Activated naive CD4-positive, alpha-beta T cell treated with anti-CD3 and anti-CD28 coated beads, Interleukin-2, amount 50 U/mL, for 72 hours (primary cell): ENCODE results near the gene TANC1. TPM values are rescaled to one million over a fixed set of nuclear protein-coding genes. Genes with fewer than 3 reads are reported as not detected.
"Not testable (repeated sequence)": the region's sequence is repeated elsewhere in the genome, so short reads cannot be mapped to it uniquely, and the experiment has no call there.

ENCODE experiments used
- ATAC-seq, 2 donors: fragments of 150-1000 bp; cut with Tn5 transposase; 2 replicates each; pipeline ENCODE4 v1.10.0; 2021; ENCODE audit warnings: mild to moderate bottlenecking in 2 of 2, moderate library complexity in 2 of 2
- DNase-seq, 2 donors: peaks; one replicate each; pipeline ENCODE4 v3.0.0; 2021 to 2022; ENCODE audit warnings: low spot score in 2 of 2
- H3K27ac Mint-ChIP-seq, 2 donors: one replicate each; pipeline ENCODE4 v1.8.0; 2022; ENCODE audit warnings: mild to moderate bottlenecking in 2 of 2, mixed read lengths in 2 of 2
- H3K36me3 Mint-ChIP-seq, 2 donors: one replicate each; pipeline ENCODE4 v1.8.0; 2022; ENCODE audit warnings: mixed read lengths in 2 of 2
- H3K9me3 Mint-ChIP-seq, 2 donors: one replicate each; pipeline ENCODE4 v1.8.0; 2022; ENCODE audit warnings: mixed read lengths in 2 of 2
- total RNA-seq, 2 donors: library from RNA; stranded (reverse); gene quantifications; one replicate each; pipeline ENCODE4 v1.2.3, GENCODE V29; 2022

The TANC1 gene
- total RNA-seq, 2 donors from 2014 or later = 0.89 to 1.8 TPM

DNA sequence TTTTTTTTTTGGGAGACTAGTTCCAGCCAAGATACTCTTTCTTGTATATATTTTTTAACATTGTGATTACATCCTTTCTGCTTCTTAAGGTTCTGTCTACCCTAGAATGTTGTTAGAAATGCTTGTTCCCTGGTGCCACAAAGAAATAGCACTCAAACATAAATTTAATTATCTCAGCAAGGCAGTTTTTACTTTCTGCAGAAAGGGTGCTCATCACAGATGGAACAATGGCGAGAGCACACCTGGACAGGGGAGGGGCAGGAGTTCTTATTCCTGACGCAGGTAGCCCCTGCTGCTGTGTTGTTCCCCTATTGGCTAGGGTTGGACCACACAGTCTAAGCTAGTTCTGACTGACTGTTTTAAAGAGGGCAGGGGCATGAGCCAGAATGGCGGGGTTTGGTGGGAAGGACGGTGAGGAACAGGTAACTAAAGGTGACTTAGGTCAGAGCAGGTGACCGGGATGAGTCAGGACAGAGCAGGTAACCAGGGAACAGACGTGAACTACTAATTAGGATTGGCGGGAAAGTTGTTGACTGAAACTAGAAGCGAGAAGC, 127.9 kb downstream of the TANC1 start:
- not testable (repeated sequence) for H3K27ac Mint-ChIP-seq, ATAC-seq, DNase-seq
- H3K9me3 Mint-ChIP-seq = peaks cover 11 to 14% of the 10 kb centered on the region in 2 donors
- peaks cover 14 to 21% of the 10 kb centered on the region in 2 donors for H3K36me3 Mint-ChIP-seq

GRCh38 chr2:159096901-159097300, 128.5 kb downstream of the TANC1 start:
- DNase-seq = no peak
- Mint-ChIP-seq H3K36me3 (peaks cover 14 to 21% of the 10 kb centered on the region in 2 donors), H3K27ac (no peak overlapping the region), H3K9me3 (peaks cover 11 to 14% of the 10 kb centered on the region in 2 donors)
- no peak for ATAC-seq

DNA sequence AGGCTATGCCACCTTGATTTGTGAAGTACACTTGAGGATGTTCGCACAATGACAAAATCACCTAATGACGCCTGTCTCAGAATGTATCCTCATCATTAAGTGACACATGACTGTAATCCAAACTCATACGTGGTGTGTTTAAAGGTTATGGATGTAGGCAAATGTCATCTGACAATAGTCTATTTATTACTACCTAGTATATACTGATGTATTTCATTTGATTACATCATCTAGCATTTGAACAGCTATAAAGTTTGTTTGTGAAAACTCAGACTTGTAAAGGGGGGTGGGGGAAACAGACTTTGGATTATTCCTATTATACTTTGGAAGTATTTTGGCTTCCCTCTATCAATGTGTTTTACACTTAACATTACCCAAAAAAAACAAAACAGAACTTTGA, 129.9 kb downstream of the TANC1 start:
- ATAC-seq = peak in 1 of 2 donors; percentile 76
- peaks cover 14 to 21% of the 10 kb centered on the region in 2 donors for H3K36me3 Mint-ChIP-seq

GRCh38 chr2:159098921-159099411, 130.5 kb downstream of the TANC1 start:
- peaks cover 14 to 21% of the 10 kb centered on the region in 2 donors for H3K36me3 Mint-ChIP-seq
- ATAC-seq = peak in 1 of 2 donors; percentile 67
- DNase-seq = no peak
- H3K27ac Mint-ChIP-seq = peak overlapping the region in 1 of 2 donors; percentile 60
- peaks cover 11 to 14% of the 10 kb centered on the region in 2 donors for H3K9me3 Mint-ChIP-seq

More for the DNA sequence above, 129.9 kb downstream of the TANC1 start:
- no peak overlapping the region for H3K27ac Mint-ChIP-seq
- peaks cover 11 to 14% of the 10 kb centered on the region in 2 donors for H3K9me3 Mint-ChIP-seq
- DNase-seq = no peak

DNA sequence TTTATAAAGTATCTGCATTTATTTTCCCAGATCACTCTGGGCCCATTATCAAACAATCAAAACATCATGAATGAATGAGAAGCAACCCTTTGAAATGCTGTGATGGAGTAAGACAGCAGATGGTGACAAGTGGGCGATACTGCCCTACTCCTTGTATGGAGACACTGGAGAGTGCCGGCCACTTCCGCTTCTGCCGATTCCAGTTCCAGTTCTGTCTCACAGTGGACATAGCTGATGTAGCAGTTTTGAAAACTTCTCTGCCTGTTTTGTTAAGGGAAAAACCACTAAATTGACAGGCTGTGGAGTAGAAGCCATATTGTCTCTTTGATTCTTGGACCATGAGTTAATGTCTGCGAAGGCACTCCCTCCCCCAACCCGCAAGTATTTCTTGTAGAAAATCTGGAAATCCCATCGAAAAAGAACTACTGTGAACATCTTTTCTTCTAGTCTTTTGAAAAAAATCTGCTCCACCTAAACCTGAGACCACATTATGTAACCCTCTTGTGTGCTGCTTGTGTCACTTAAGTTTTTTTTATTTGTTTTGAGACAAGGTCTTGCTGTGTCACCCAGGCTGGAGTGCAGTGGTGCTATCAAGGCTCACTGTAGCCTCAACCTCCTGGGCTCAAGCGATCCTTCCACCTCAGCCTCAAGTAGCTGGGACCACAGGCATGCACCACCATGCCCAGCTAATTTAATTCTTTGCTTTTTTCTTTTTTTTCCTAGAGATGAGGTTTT, 133.5 kb downstream of the TANC1 start:
- Mint-ChIP-seq H3K27ac (no peak overlapping the region), H3K9me3 (peaks cover 1 to 2% of the 10 kb centered on the region in 2 donors), H3K36me3 (peaks cover 2 to 3% of the 10 kb centered on the region in 2 donors)
- DNase-seq = no peak
- ATAC-seq = no peak

- Mint-ChIP-seq H3K9me3 (no peaks in the 10 kb centered on the region), H3K36me3 (no peaks in the 10 kb centered on the region), H3K27ac (no peak overlapping the region)
- no peak for DNase-seq
- no peak for ATAC-seq
Measured at GRCh38 chr2:159103411-159103810, 135.0 kb downstream of the TANC1 start.

- H3K9me3 Mint-ChIP-seq = no peaks in the 10 kb centered on the region
- no peak for ATAC-seq
- no peaks in the 10 kb centered on the region for H3K36me3 Mint-ChIP-seq
- no peak for DNase-seq
- no peak overlapping the region for H3K27ac Mint-ChIP-seq
Measured at GRCh38 chr2:159106109-159106508, 137.7 kb downstream of the TANC1 start.

- DNase-seq = no peak
- no peak for ATAC-seq
- Mint-ChIP-seq H3K9me3 (no peaks in the 10 kb centered on the region), H3K36me3 (no peaks in the 10 kb centered on the region), H3K27ac (no peak overlapping the region)
Measured at GRCh38 chr2:159108181-159108893, 139.9 kb downstream of the TANC1 start.

GRCh38 chr2:159109517-159109916, 141.1 kb downstream of the TANC1 start:
- ATAC-seq (no peak), DNase-seq (no peak)
- Mint-ChIP-seq H3K9me3 (no peaks in the 10 kb centered on the region), H3K36me3 (no peaks in the 10 kb centered on the region), H3K27ac (no peak overlapping the region)

DNA sequence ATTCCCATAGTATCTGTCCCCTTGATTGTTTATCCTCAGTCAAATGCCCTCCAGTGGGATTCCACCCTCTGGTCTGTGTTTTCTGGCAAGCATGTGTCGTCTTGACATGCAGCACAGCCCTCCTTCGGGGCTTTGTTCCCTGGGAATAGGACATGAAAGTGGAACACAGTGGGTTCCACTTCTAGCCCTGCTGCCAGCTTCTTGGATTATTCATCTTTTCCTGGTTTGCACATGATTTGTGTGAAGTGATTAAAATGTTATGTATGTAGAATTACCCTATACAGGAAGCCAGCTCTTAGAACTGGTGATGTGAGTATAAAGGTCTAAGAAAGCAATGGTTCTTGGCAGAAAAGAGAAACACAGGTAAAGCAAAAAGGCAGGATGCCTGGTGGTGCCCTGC, 142.3 kb downstream of the TANC1 start:
- no peaks in the 10 kb centered on the region for H3K36me3 Mint-ChIP-seq
- H3K9me3 Mint-ChIP-seq = no peaks in the 10 kb centered on the region
- no peak for ATAC-seq
- H3K27ac Mint-ChIP-seq = no peak overlapping the region
- no peak for DNase-seq

GRCh38 chr2:159111346-159111927, 143.0 kb downstream of the TANC1 start:
- Mint-ChIP-seq H3K36me3 (no peaks in the 10 kb centered on the region), H3K9me3 (no peaks in the 10 kb centered on the region), H3K27ac (no peak overlapping the region)
- no peak for ATAC-seq
- DNase-seq = no peak

GRCh38 chr2:159114835-159115234, 146.4 kb downstream of the TANC1 start:
- ATAC-seq (no peak), DNase-seq (no peak)
- Mint-ChIP-seq H3K36me3 (no peaks in the 10 kb centered on the region), H3K27ac (no peak overlapping the region), H3K9me3 (no peaks in the 10 kb centered on the region)

DNA sequence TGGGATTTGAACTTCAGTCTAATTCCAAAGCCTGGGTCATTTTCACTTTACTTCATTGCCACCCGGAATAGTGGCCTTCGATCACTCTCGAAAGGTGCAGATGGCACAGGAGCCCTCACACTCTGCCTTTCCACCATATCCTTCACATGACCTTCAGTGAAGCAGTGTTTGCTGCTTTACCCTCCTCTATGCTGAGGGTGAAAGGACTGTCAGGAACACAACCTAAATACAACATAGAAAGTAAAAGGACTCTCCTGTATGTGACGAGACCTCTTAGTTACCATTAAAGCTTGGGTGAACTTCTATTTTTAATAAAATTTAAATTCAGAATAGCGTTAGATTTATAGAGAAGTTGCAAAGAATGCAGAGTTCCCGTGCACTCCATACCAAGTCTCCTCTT, 148.5 kb downstream of the TANC1 start:
- Mint-ChIP-seq H3K27ac (no peak overlapping the region), H3K36me3 (no peaks in the 10 kb centered on the region), H3K9me3 (no peaks in the 10 kb centered on the region)
- no peak for DNase-seq
- ATAC-seq = no peak

GRCh38 chr2:159117658-159118057, 149.2 kb downstream of the TANC1 start:
- Mint-ChIP-seq H3K27ac (no peak overlapping the region), H3K9me3 (no peaks in the 10 kb centered on the region), H3K36me3 (no peaks in the 10 kb centered on the region)
- DNase-seq (no peak), ATAC-seq (no peak)

GRCh38 chr2:159118115-159118858, 149.8 kb downstream of the TANC1 start:
- DNase-seq (peak; percentile 60 to 85), ATAC-seq (peak; percentile 82 to 83)
- Mint-ChIP-seq H3K27ac (no peak overlapping the region), H3K9me3 (no peaks in the 10 kb centered on the region), H3K36me3 (no peaks in the 10 kb centered on the region)

DNA sequence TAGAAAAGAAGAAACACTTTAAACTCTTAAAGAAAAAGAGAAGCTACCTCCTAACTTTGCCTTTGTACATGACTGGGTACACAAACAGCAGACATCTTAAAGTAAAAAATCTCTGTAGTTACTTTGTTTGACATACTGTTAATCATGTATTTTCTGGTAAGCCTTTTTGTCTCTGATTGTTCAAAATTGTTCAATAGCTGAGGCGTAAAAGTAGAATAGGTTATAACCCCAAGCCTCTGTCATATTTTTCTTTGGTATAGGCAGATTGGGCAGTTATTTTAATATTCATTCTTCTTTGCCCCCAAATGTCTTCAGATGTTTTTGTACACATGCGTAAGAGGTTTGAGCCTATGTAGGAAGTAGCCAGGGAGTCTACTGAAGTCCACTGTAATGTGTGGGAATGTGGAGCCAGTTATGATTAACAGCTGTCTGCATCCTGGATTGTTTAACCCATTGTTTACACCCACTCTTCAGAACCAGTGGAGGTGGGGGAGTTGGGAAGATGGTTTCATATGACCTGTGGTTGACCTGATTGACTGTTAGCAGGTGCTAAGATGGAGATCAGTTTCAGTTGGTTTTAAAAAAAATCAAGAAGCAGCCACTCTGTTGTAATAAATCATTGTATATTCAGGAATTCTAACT, 150.5 kb downstream of the TANC1 start:
- H3K36me3 Mint-ChIP-seq = no peaks in the 10 kb centered on the region
- ATAC-seq = no peak
- no peak overlapping the region for H3K27ac Mint-ChIP-seq
- H3K9me3 Mint-ChIP-seq = no peaks in the 10 kb centered on the region
- DNase-seq = no peak
